Measurements from ENCODE around the gene ZNF280D.

Gene ZNF280D

DNA sequence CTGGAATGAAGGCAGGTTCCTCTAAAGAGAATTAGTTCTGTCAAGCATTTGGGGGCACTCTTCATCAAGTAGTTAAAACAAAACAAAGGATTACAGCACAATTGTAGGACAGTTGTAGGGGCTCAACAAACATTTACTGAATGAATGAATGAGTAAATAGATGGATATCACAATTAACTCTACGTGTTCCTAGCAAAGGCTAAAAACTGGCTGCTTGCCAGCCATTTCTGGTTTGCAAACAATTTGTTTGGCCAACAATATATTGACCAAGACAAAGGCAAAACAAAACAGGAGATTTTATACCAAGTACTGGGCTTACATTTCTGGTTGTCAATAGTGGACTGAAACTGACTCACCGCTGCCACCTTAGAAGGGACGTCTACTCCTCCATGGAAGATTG, 116.8 kb downstream of the ZNF280D start:
- TF ChIP-seq, protein P1, sequence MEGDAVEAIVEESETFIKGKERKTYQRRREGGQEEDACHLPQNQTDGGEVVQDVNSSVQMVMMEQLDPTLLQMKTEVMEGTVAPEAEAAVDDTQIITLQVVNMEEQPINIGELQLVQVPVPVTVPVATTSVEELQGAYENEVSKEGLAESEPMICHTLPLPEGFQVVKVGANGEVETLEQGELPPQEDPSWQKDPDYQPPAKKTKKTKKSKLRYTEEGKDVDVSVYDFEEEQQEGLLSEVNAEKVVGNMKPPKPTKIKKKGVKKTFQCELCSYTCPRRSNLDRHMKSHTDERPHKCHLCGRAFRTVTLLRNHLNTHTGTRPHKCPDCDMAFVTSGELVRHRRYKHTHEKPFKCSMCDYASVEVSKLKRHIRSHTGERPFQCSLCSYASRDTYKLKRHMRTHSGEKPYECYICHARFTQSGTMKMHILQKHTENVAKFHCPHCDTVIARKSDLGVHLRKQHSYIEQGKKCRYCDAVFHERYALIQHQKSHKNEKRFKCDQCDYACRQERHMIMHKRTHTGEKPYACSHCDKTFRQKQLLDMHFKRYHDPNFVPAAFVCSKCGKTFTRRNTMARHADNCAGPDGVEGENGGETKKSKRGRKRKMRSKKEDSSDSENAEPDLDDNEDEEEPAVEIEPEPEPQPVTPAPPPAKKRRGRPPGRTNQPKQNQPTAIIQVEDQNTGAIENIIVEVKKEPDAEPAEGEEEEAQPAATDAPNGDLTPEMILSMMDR (IDR thresholded peaks at IDR 0.05; ENCODE audit: insufficient read depth, low read depth, low read length, missing control alignments): no peak
- H3K4me3 ChIP-seq (ENCODE audit: low read length): no peak overlapping the region
- no peak for DNase-seq (ENCODE audit: low read depth)

DNA sequence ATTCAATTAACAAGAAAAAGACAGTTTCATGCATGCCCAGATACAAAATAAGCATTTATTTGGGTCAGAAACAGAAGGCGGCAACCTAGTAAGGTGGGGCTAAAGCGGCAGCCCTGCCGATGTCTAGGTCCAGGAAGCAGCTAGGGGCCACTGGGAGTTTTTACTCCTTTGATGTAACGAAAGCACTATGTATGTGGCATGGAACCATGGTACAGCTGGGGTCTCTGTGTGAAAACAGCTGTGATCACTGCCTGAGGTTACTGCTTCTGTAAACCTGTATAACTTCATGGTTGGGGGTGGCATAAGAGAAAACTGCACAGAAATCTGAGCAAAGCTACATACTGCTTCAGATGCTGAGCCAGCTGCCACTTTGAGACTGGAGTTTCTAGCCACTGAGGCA, 119.5 kb downstream of the ZNF280D start:
- DNase-seq (ENCODE audit: low read depth): no peak
- TF ChIP-seq, protein P1 (IDR thresholded peaks at IDR 0.05; ENCODE audit: insufficient read depth, low read depth, low read length, missing control alignments): no peak

DNA sequence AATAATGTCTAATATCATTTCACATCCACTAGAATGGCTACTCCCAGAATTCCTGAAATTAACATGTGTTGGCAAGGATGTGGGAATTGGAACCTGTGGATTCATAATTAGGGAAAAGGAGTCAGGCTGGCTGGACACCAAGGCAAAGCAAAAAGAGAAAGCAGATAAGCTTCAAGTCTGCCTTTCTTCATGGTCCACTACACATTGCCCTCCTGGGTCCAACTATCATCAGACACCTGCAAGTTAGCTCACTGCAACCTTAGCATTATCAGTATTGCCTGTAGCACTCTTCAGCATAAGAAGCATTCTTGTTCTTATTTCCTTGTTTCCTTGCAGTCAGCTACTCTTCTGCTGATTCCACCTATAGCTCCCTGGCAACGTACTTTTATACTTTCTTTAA, 124.3 kb downstream of the ZNF280D start:
- TF ChIP-seq, protein P1 (IDR thresholded peaks at IDR 0.05; ENCODE audit: insufficient read depth, low read depth, low read length, missing control alignments): no peak
- H3K4me3 ChIP-seq (ENCODE audit: low read length): no peak overlapping the region
- no peak for DNase-seq (ENCODE audit: low read depth)

More for the DNA sequence above, 119.5 kb downstream of the ZNF280D start:
- H3K4me3 ChIP-seq (ENCODE audit: low read length): no peak overlapping the region

DNA sequence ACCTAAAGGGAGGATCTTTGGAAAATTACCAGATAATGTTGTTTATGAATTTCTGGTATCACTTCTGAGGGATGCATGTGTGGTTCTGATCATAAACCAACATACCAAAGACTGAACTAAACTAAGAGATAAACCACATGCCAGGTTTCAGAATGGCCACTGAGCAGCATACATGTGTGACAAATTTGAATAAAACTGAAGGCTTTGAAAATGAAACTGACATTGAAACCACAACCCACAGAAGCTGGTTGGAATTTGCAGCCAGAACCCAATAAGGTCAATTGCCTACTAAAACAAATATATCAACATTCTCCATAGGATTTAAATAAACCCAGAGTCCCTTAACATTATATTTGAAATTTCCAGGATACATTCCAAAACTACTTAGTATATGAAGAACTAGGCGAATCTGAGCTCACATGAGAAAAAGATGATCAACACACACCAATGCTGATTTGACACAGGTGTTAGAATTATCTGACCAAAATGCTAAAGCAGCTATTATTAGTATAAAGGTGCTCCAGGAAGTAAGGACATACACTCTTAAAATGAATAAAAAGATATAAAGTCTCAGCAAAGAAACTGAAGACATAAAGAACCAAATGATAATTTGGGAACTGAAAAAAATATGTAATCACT, 125.0 kb downstream of the ZNF280D start:
- no peak for DNase-seq (ENCODE audit: low read depth)
- H3K4me3 ChIP-seq (ENCODE audit: low read length): no peak overlapping the region
- TF ChIP-seq, protein P1 (IDR thresholded peaks at IDR 0.05; ENCODE audit: insufficient read depth, low read depth, low read length, missing control alignments): no peak

DNA sequence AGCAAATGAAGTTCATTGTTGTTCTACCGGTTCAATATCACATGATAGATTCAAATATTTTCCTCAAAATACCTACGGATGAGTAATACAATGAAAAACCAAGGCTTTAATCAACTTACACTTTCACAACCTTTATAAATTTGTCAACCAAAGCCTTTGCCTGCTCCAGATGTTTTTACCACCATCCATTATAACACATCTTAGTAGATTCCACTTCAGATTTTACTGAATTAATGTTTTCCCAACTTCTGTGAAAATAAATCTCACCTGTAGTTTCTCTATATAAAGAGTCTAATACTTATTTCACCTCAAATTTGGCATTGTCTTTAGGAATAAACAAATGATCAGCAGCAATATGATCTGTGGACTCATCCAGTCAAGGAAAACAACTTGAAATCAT, 131.1 kb downstream of the ZNF280D start:
- no peak for DNase-seq (ENCODE audit: low read depth)
- TF ChIP-seq, protein P1 (IDR thresholded peaks at IDR 0.05; ENCODE audit: insufficient read depth, low read depth, low read length, missing control alignments): no peak
- H3K4me3 ChIP-seq (ENCODE audit: low read length): no peak overlapping the region

DNA sequence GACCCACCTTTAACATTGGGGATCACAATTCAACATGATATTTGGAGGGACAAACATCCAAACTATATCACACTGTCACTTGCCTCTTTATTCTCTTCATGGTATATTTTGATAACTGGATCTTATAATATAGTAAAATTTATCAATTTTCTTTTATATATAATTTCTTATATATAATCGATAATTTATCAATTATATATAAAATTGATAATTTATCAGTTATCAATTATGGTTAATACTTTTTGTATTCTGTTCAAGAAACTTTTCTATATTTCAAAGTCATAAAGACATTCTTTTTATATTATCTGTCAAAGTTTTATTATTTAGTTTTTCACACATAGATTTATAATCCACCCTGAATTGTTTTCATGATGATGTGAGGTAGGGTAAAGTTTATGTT, 132.9 kb downstream of the ZNF280D start:
- DNase-seq (ENCODE audit: low read depth): no peak
- TF ChIP-seq, protein P1 (IDR thresholded peaks at IDR 0.05; ENCODE audit: insufficient read depth, low read depth, low read length, missing control alignments): no peak
- no peak overlapping the region for H3K4me3 ChIP-seq (ENCODE audit: low read length)

DNA sequence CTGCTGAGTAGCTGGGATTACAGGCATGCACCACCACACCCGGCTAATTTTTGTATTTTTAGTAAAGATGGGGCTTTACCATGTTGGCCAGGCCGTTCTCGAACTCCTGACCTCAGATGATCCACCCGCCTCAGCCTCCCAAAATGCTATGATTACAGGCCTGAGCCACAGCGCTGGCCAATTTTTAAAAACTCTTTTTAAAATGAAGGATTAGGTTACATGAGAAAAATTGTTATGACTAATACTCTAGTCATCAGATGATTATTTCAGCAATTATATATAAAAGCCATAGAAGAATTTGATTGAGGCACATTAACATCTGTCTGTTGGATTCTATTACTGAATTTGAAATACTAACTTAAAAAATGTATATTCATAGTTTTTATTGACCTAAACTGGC, 134.3 kb downstream of the ZNF280D start:
- no peak overlapping the region for H3K4me3 ChIP-seq (ENCODE audit: low read length)
- TF ChIP-seq, protein P1 (IDR thresholded peaks at IDR 0.05; ENCODE audit: insufficient read depth, low read depth, low read length, missing control alignments): no peak
- DNase-seq (ENCODE audit: low read depth): peak; percentile 53
